Measurements from ENCODE around the gene NTRK2. TPM values are rescaled to one million over a fixed set of nuclear protein-coding genes. Genes with fewer than 3 reads are reported as not detected.

NTRK2 gene
- total and polyA plus RNA-seq, 4 donors, result 0.26 to 1.4 (median 0.56) TPM

GRCh38 chr9:85041466-85042137 is 372.1 kb downstream of the NTRK2 start:
- no peaks in the 10 kb centered on the region for H3K4me1 ChIP-seq (ENCODE audit: control insufficient read depth in 4 of 4, insufficient read depth in 4 of 4, low read length in 3 of 4)
- no peak overlapping the region for H3K27ac ChIP-seq (ENCODE audit: low read depth in 1 of 2, low read length in 2 of 2)
- H3K9ac ChIP-seq (ENCODE audit: low read depth in 1 of 2, low read length in 2 of 2), result no peak overlapping the region
- no peak overlapping the region for H3K4me3 ChIP-seq (ENCODE audit: low read depth in 1 of 3, low read length in 3 of 3)
- no peak for TF ChIP-seq HNF4A (conservative IDR thresholded peaks at IDR 0.05)
- no peak for TF ChIP-seq YY1 (IDR thresholded peaks at IDR 0.05)
- no peak for TF ChIP-seq JUND (IDR thresholded peaks at IDR 0.05)
- no peak for TF ChIP-seq ZBTB33 (IDR thresholded peaks at IDR 0.05)
- TF ChIP-seq HNF4G (IDR thresholded peaks at IDR 0.05), result no peak
- TF ChIP-seq TAF1 (conservative IDR thresholded peaks at IDR 0.05), result no peak
- TF ChIP-seq REST (IDR thresholded peaks at IDR 0.05), result no peak
- no peak for TF ChIP-seq SP1 (IDR thresholded peaks at IDR 0.05)
- TF ChIP-seq FOXA1 (IDR thresholded peaks at IDR 0.05), result no peak
- no peak for TF ChIP-seq FOXA2 (IDR thresholded peaks at IDR 0.05)
- no peak for TF ChIP-seq GABPA (IDR thresholded peaks at IDR 0.05 in 1 of 2, conservative IDR thresholded peaks at IDR 0.05 in 1 of 2)
- no peak for TF ChIP-seq RXRA (IDR thresholded peaks at IDR 0.05)
- no peak for TF ChIP-seq EGR1 (IDR thresholded peaks at IDR 0.05; ENCODE audit: low read depth in 2 of 2)
- TF ChIP-seq NR2F2 (IDR thresholded peaks at IDR 0.05), result no peak
- no peak for TF ChIP-seq RAD21 (IDR thresholded peaks at IDR 0.05)
- TF ChIP-seq MAX (IDR thresholded peaks at IDR 0.05), result no peak
- TF ChIP-seq ATF3 (IDR thresholded peaks at IDR 0.05), result no peak
- no peak for TF ChIP-seq CTCF (IDR thresholded peaks at IDR 0.05; ENCODE audit: low read depth, low read length, missing input control)
- WGBS, result 79% methylated on average over 2 of the region's 2 CpGs
- no peak for DNase-seq (ENCODE audit: low spot score)
- H3K9me3 ChIP-seq (ENCODE audit: control insufficient read depth in 4 of 4, low read length in 3 of 4), result no peaks in the 10 kb centered on the region
- H3K36me3 ChIP-seq (ENCODE audit: control insufficient read depth in 4 of 4, insufficient read depth in 3 of 4, low read depth in 1 of 4, low read length in 3 of 4), result no peaks in the 10 kb centered on the region
- peaks cover 0 to 11% (median 0%) of the 10 kb centered on the region in 4 donors for H3K27me3 ChIP-seq (ENCODE audit: control insufficient read depth in 4 of 4, insufficient read depth in 4 of 4, low read length in 3 of 4)
